Measurements from ENCODE around the gene PPP1R1C.

GRCh38 chr2:182103526-182103925 lies 117.9 kb downstream of the PPP1R1C start:
- TF ChIP-seq CTCF (IDR thresholded peaks at IDR 0.05; ENCODE audit: insufficient read depth, low read length, poor library complexity, severe bottlenecking) (no peak), EZH2phosphoT487 (conservative IDR thresholded peaks at IDR 0.05; ENCODE audit: low read length) (no peak)
